Bronchial smooth muscle cell (primary cell): Measurements from ENCODE around the gene MDH1B. TPM values are rescaled to one million over a fixed set of nuclear protein-coding genes. Genes with fewer than 3 reads are reported as not detected.

ENCODE experiments used
- total RNA-seq: library from RNA; depleted of rRNA; stranded (reverse); fragments of >200 nt; gene quantifications from 2 replicates; pipeline ENCODE4 v1.2.1, GENCODE V29; 2014

The MDH1B gene
- 3.2 TPM in 2 replicates for total RNA-seq

GRCh38 chr2:206765242-206766056, at the start of gene MDH1B, which contains the start of gene FASTKD2:
Gene MDH1B, minus strand, starts transcription at chr2:206765328. Its CDS starts 57 bp downstream, at chr2:206765271.
Gene FASTKD2, plus strand, starts transcription at chr2:206765606. Its CDS starts 1,088 bp downstream, at chr2:206766694.

GRCh38 chr2:206718296-206718695, 46.8 kb downstream of the MDH1B start, which contains the start of gene DYTN:
Gene DYTN, minus strand, starts transcription at chr2:206718396. Its CDS starts 117 bp downstream, at chr2:206718279.

Other genes with a start within 250 kb of the MDH1B start
- not detected in 2 replicates for gene FAM237A, start 122.8 kb downstream of the MDH1B start, total RNA-seq
- not detected in 2 replicates for gene DYTN, start 46.9 kb downstream of the MDH1B start, total RNA-seq
- 32.2 and 36.3 TPM in 2 replicates for gene FASTKD2, start 278 bp upstream of the MDH1B start, total RNA-seq
- gene CPO, start 174.2 kb upstream of the MDH1B start, total RNA-seq = 0.16 and 0.17 TPM in 2 replicates